GM19438 (cell line): ENCODE results near the gene CKAP2L.
A peak's percentile ranks its signal among the peaks of the same experiment; 100 is the strongest.

Experiments used
- ATAC-seq: cut with Tn5 transposase; IDR thresholded peaks from one replicate; pipeline ENCODE4 v1.9.1; 2021; ENCODE audit warnings: low read depth; ENCODE audit not compliant: unreplicated experiment

The CKAP2L gene

DNA sequence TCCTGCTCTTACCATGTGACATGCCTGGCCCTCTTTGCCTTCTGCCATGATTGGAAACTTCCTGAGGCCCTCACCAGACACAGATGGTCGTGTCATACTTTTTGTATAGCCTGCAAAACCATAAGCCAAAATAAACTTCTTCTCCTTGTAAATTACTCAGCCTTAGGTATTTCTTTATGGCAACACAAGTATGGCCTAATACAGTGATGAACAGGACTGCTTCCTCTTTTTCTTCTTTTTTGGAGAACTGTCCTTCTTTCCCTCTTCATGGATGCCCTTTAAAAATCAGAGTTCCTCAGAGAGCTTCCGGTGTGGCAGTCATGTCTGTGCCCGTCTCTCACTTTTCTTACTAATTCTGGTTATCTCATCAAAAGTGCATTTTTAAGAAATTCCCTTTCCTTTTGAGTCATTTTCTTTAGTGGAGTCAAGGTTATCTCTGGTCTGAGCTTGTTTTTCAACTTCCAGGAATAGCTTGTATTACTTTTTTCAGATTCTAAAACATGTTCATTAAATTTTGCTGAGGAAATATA, 29.1 kb upstream of the CKAP2L start:
- no peak for ATAC-seq

DNA sequence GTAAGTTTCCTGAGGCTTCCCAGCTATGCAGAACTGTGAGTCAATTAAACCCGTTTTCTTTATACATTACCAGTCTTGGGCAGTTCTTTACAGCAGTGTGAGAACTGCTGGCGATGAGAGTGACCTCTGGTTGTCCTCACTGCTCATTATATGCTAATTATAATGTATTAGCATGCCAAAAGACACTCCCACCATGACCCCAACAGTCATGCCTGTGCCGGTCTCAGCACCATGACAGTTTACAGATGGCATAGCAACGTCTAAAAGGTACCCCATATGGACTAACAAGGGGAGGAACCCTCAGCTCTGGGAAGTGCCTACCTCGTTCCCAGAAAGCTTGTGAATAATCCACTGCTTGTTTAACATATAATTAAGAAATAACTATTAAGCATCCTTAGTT, 28.0 kb upstream of the CKAP2L start:
- no peak for ATAC-seq

DNA sequence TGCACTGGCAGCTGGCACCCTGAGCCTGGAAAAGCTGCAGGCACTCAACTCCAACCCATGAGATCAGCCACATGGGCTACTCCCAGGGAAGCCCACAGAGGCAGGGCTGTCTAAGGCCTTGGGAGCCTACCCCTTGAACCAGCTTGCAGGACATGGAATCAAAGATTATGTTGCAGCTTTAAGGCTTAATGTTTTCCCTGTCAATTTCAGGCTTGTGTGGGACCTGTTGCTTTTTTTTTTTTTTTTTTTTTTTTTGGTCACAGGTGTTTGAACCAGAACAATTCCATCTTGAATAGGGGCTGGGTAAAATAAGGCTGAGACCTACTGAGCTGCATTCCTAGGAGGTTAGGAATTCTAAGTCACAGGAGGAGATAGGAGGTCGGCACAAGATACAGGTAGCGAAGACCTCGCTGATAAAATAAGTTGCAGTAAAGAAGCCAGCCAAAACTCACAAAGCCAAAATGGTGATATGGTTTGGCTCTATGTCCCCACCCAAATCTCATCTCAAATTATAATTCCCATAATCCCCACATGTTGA, 27.4 kb upstream of the CKAP2L start:
- ATAC-seq, result no peak

DNA sequence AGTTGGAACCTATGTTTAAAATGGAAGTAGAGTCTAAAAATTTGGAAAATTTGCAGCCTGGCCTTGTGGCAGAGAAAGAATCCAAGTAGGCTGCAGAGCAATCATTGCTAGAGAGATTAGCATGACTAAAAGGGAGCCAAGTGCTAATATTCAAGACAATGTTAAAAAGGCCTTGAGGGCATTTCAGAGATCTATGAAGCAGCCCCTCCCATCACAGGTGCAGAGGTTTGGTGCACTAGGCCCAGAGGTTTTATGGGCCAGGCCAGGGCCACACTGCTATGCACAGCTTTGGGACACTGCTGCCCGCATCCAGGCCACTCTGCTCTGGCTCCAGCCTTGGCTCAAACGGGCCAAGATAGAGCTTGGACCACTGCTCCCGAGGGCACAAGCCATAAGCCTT, 26.6 kb upstream of the CKAP2L start:
- no peak for ATAC-seq

DNA sequence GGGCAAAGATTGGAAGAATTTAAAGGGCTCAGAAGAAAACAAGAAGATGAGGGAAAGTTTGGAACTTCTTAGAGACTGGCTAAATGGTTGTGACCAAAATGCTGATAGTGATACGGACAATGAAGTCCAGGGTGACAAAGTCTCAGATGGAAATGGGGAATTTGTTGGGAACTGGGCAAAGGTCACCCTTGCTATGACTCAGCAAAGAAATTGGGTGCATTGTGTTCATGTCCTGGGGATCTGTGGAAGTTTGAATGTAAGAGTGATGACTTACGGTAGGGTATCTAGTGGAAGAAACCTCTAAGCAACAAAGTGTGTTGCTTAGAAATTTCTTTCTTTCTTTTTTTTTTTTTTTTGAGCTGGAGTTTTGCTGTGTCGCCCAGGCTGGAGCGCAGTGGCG, 25.9 kb upstream of the CKAP2L start:
- ATAC-seq, result no peak

DNA sequence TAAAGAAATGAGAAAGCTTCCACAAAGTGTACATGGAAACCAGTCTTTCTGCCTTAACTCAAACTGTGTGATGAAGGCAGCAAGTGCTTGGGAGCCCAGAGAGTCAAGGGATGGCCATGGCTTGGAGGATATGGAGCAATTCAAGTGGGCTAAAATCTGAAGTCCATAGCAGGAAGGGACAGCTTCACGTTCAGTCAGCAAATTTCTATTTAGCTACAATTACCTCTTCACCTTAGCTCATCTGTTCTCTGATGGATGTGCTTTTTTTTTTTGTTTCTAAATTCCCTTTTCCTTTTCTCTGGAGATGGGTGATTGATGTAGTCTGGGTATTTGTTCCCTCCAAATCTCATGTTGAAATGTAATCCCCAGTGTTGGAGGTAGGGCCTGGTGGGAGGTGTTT, 24.8 kb upstream of the CKAP2L start:
- ATAC-seq, result no peak

DNA sequence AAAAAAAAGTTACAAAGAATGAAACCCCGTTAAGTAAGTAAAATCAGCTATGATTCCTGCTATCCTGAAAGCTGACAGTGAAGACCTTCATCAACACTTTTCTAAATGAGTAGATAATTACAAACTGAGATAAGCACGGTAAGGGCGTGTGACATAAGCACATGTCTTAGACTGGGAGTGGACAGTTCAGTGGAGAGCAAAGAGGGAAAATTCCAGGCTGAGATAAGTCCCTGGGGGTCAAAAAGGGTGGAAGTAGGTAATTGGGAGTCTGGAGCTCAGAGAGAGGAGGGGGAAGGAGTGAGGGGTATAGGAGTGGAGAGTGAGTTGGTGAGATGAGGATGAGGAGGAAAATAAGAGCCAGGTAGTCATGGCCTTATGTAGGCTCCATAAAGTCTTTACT, 24.2 kb upstream of the CKAP2L start:
- ATAC-seq, result no peak

DNA sequence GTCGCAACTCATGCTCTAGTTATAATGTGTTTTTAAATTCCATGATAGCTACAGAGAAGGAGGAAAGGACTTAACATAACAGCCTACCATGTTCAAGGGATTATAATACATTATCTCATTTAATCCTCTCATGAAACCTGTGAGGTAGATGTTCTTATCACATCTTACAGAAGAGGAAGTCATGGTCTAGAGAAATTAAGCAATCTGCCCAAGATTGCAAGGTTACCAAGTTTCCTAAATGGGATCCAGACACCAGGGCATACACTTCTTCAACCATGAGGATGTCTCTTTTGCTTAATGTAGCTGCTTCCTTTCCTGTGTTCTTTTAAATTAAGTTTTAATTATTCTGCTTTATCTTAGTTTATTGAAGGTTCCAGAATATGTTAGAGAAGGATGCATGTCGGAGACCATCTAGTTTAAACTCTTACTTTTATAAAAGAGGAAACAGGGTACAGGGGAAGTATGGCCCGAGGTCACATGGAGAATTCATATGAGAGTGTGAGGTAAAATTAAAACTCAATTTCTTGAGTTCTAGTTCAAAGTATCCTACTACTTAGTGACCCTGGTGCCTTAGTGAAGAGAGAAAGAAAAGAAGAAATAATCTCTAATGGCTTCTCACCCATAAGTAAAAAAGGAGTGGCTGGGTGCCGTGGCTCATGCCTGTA, 23.5 kb upstream of the CKAP2L start:
- no peak for ATAC-seq

DNA sequence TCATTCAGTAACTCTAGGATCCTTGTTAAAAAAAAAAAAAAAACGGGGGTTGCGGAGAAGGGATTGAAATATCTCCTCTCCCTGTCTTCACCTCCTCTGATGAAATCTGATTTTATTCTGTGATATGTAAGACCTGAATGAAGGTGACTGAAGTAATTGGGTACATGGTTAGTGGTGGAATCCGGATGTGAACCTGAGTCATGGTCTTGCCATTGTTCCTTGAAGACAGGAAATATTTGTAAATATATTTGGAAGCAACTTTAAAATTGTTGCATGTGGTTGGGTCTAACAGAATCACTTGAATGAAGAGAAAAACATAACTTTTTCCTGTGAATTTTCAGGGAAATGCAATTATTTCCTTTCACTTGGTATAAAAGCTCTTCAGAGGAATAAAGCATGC, 22.9 kb upstream of the CKAP2L start:
- no peak for ATAC-seq

DNA sequence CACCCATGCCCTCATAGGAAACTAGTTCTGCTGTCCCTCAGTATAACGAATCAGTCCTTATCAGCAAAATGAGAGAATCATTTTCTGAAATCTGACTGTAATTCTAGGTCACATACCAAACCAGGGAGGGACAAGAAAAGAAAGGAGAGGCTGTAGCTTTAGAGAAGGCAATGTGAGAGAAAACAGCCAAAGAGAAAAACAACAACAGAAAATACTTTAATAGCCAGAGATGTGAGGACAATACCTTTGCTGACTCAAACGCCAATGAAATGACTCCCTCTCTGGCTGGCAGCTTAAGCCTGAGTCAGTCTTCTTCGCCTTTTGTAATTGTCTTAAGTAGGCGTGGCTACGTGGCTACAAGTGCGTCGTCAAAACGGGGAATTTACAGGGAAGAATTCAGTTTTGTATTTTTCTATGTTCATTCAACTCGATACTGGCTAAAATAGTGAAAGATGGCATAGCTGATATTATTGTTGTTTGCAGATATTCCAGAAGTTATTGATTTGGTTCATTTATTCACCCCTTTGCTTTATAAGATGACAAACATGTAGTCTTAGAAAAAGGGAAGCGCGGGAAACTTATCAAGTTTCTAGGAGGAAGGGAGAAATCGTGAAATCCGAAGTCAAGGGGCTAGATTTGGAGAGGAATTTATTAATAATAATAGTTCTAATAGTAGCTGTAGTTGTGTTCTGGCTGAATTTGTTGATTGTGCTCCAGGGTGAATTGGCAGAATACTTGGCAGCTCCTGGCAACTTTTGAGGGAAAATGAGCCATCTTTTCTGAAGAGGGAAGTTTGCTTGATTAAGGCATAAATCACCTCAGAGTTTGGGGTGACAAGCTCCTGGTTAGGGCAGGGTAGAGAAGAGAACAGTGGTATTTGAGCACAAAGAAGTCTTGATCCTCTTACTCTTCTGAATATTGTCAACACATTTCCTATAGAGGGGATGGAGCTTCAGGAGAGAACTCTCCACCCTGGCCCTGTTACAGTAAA, 20.1 kb upstream of the CKAP2L start, which contains the start of gene IL1A:
IL1A (minus strand) TSS at position 295 of the 991 bp plus-strand sequence. CDS start 723 bp downstream, outside the sequence.
- ATAC-seq, result no peak

DNA sequence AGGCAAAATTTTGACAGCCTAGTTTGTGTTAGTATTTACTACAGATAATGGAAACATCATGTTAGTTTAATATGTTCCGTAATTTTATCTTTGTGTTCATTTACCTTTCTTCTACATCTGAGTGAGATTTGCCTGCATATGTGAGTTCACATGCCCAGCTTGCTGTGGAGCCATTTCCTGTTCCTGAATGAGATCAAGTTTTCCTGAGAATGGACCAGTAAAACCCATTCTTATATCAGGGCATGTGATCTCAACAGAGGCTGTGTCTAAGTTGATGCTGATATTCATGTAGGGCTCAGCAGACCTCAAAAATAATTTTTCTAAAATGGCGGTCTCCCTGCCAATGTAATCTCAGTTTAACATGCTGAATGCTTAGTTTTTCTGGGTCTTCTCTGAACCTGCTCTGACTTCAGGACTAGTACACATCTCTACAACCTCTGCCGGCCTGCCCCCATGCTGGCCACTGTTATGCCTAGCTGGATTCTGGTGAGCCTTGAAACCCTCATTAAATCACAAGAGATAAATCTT, 18.8 kb upstream of the CKAP2L start:
- ATAC-seq, result no peak

DNA sequence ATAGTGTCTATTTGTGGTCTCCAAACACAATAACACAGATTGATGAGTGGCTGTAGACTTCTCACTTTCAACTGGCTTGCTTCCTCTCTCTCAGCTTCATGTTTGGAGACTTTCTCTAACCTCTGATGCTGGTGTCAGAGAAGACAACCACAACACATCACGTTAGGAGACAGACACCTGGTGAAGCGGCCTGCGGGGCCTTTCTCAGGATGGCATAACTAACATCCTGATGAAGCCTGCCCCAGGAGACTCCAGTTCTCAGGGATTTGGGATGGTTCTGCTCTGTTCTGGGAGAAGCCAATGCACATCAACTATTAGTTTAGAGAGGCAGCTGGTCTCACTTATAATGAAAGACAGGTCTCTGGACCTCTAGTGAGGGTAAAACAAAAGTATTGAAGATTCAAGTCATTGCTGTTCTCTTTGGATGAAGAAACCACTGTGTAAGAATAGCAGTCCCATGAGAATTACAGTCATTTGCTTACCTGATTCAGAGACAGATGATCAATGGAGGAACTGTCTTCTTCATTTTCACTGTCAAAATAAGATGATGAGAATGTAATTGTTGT, 17.9 kb upstream of the CKAP2L start:
- peak; percentile 92 for ATAC-seq

DNA sequence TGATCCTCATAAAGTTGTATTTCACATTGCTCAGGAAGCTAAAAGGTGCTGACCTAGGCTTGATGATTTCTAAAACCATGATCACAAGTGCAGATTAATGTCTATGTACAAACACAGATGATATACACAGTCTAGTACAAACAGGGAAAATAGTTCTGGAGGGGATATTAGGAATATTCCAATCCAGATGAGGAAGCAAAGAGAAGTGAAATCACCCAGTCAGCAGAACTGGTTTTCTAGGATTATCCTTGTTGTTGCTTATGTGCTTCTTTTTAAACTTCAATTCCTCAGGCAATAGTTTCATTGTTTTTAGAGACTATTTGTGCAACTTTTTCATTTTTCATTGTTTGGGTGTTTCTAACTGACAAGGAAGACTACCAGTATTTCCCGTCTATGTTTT, 15.2 kb upstream of the CKAP2L start:
- ATAC-seq, result no peak

DNA sequence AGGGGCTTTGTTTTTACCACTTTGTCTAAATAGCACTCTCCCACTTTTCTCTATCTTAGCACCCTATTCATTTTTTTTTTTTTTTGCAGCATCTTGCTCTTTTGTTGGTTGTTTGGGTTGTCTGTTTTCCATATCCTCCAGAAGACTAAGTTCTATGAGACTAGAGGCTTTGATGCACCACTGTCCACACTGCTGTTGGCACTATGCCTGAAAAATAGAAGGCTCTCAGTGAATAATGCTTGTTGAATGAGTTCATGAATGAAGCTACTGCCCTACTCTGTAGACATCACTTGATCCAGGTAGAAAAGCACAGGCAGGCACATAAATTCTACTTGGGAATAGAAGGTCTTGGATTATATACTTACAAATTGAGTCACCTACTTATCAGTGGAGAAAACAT, 12.6 kb upstream of the CKAP2L start:
- no peak for ATAC-seq

DNA sequence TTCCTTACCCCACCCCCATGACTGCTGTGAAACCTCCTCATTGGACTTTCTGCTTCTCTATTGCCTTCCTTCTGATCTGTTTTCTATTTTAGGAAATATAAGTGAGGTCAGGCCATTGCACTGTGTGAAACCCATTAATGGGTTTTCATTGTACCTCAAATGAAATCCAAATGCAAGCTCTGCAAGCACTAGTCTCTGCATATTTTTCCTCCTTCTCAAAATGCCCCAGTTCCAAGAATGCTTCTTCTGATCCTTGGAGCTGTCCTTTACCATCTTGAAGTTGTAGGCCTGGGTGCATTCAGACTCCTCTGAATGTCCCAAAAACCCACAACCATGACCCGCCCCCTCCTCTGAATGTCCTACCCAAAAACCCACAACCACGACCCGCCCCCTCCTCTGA, 11.7 kb upstream of the CKAP2L start:
- ATAC-seq, result no peak

DNA sequence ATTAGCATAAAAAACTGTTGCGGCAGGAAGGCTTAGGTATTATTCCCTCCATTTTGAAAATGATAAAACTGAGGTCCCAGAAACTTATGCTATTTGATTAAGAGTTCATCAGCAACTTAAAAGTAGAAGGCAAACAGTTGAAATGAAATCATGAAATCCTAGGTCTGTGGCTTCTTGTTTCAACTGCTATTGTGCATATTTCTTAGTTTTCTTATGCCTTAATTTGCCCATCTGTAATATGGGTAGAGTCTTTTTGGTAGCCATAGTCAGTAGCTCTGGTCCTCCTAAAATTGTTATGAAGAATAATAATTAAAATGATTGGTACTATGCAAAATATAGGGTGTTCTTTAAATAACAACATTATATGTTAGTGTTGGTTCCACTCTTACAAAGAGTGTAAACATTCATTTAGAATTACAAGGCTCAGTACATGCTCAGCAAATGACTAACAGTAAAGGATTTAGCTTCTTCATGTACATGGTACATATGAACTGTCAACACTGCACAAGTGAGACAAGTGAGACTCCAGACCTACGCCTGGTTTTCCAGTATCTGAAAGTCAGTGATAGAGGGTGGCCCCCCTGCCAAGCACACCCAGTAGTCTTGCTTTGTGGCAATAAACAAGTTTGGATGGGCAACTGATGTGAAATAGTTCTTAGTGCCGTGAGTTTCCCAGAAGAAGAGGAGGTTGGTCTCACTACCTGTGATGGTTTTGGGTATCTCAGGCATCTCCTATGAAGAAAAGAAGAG, 10.3 kb upstream of the CKAP2L start:
- no peak for ATAC-seq

DNA sequence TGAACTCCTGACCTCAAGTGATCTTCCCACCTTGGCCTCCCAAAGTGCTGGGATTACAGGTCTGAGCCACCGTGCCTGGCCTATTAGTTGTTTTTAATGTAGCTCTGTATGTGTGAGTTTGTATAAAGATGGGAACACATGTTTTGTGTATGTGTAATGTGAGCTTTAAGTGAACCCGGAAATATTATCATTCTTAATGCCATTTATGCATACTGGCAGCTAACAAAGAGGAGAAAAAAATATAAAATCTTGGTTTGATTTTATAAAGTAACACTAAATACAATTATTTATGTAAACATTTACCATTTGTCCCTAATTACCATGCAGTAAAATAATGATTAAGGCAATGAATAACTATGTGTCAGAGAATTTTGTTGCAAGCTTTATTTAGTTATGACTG, 9.1 kb upstream of the CKAP2L start:
- ATAC-seq, result no peak

DNA sequence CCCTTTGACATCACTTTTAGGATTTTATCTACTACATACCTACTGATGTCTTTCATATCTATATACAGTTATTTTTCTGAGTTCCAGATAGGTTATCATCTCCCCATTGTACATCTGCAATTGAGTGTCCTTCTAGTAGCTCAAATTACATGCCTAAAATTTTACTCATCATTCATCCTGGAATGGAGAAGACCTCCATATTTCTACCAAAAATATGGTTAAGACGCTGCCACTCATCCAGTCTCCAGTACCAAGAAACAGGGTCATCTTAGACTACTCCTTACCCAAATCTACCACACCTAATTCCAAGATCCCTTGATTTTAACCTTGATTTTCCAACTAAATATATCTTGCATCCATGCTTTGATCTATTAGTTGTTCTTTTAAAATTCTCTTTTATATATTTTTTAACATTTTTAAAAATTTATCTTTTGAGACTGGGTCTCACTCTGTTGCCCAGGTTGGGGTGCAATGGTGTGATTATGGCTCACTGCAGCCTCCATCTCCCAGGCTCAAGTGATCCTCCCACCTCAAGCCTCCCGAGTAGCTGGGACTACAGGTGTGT, 8.6 kb upstream of the CKAP2L start:
- no peak for ATAC-seq

DNA sequence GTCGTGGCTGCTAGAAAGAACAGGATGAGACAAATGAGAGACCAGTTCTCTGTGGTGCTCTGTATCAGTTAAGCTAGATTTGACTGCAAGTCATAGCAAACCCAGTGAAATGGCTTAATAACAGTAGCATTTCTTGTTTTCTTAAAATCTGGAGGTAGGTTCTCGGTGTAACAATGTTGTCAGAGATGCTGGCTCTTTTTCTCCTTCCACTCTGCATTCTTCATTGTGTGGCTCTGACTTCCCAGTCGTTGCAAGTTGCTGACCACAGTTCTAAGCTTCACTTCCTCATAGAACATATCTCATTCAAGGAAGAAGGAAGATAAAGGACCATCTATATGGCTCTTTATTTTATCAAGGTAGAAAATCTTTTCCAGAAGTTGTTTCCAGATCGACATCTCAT, 7.9 kb upstream of the CKAP2L start:
- no peak for ATAC-seq

DNA sequence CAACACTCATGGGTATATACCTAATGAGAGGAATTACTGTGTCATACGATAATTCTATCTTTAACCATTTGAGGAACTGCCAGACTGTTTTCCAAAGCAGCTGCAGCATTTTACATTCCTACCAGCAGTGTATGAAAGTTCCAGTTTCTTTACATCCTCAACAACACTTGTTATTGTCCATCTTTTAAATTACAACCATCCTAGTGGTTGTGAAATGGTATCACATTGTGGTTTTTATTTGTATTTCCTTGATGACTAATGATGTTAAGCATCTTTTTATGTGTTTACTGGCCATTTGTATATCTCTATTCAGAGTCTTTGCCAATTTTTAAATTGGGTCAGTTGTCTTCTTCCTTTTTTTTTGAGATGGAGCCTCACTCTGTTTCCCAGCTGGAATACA, 4.0 kb upstream of the CKAP2L start:
- no peak for ATAC-seq
